H1 (cell line): ENCODE data around the gene NTPCR. TPM values are rescaled to one million over a fixed set of nuclear protein-coding genes. Genes with fewer than 3 reads are reported as not detected.

Experiments used
- CTCF ChIA-PET: fragments of 300-600 bp; sonication (Branson Sonifier 250); formaldehyde crosslinking; loops from one replicate; lab custom pipeline; 2021; ENCODE audit not compliant: partially characterized antibody; lab: Charles Lee
- POLR2A ChIA-PET: fragments of 300-600 bp; sonication (Branson Sonifier 250); formaldehyde crosslinking; loops from one replicate; lab custom pipeline; 2021; ENCODE audit warnings: inconsistent platforms; ENCODE audit not compliant: partially characterized antibody; lab: Charles Lee
- DNase-seq, 2 experiments: peaks; one replicate each; pipeline versions ENCODE4 v3.0.0 to v3.0.0-alpha.2; 2010 to 2022; ENCODE audit warnings: low spot score in 2 of 2, low read depth in 1 of 2, mixed read lengths in 1 of 2
- FAIRE-seq: peaks from 2 replicates; lab custom pipeline; 2011; peaks lifted over from hg19 to GRCh38; lab: Jason Lieb, UNC
- H2AFZ ChIP-seq: 2 replicates; pipeline ENCODE4 v1.8.1; 2012; ENCODE audit warnings: low read length, inconsistent platforms
- H2AK5ac ChIP-seq: 2 replicates; pipeline ENCODE4 v1.6.1; 2013; ENCODE audit warnings: low read depth, low read length
- H2BK120ac ChIP-seq: replicated peaks from 2 replicates; pipeline ENCODE3; 2013; ENCODE audit warnings: low read depth, low read length, inconsistent platforms
- H2BK12ac ChIP-seq: 2 replicates; pipeline ENCODE4 v1.6.1; 2013; ENCODE audit warnings: low read depth, low read length
- H2BK15ac ChIP-seq: 2 replicates; pipeline ENCODE4 v1.6.1; 2013; ENCODE audit warnings: low read length
- H2BK20ac ChIP-seq: 2 replicates; pipeline ENCODE4 v1.6.1; 2013; ENCODE audit warnings: low read length
- H2BK5ac ChIP-seq: 2 replicates; pipeline ENCODE4 v1.6.1; 2013; ENCODE audit warnings: low read depth, low read length
- H3K14ac ChIP-seq: 2 replicates; pipeline ENCODE4 v1.6.1; 2013; ENCODE audit warnings: inconsistent platforms; ENCODE audit not compliant: insufficient read length
- H3K18ac ChIP-seq: 2 replicates; pipeline ENCODE4 v1.6.1; 2013; ENCODE audit warnings: low read length; ENCODE audit errors: extremely low read depth
- H3K23ac ChIP-seq: 2 replicates; pipeline ENCODE4 v1.6.1; 2013; ENCODE audit warnings: inconsistent platforms; ENCODE audit not compliant: insufficient read length
- H3K23me2 ChIP-seq: 2 replicates; pipeline ENCODE4 v1.6.1; 2013; ENCODE audit warnings: low read depth, low read length
- H3K27ac ChIP-seq: 2 replicates; pipeline ENCODE4 v1.6.1; 2011; ENCODE audit warnings: low read depth, low read length, inconsistent platforms
- H3K27me3 ChIP-seq, 4 experiments: replicated peaks in 1 of 4; 1 replicate in 1 of 4; 2 replicates in 3 of 4; pipeline versions ENCODE4 v1.6.1 to v1.8.1; 2011 to 2013; ENCODE audit warnings: low read length in 3 of 4, mild to moderate bottlenecking in 3 of 4, inconsistent platforms in 2 of 4, mixed read lengths in 2 of 4, moderate library complexity in 1 of 4; ENCODE audit not compliant: control insufficient read depth in 3 of 4, insufficient read depth in 3 of 4; ENCODE audit errors: extremely low read depth in 1 of 4
- H3K36me3 ChIP-seq, 4 experiments: 2 replicates each; pipeline versions ENCODE4 v1.6.1 to v1.8.1; 2011 to 2013; ENCODE audit warnings: mild to moderate bottlenecking in 4 of 4, low read length in 3 of 4, moderate library complexity in 2 of 4, control low read depth in 1 of 4, inconsistent platforms in 1 of 4; ENCODE audit not compliant: insufficient read depth in 4 of 4, control insufficient read depth in 2 of 4
- H3K4ac ChIP-seq: replicated peaks from 2 replicates; pipeline ENCODE3; 2013; ENCODE audit warnings: low read length, low read depth, mixed read lengths, inconsistent platforms; ENCODE audit not compliant: insufficient read length
- H3K4me1 ChIP-seq, 4 experiments: replicated peaks in 1 of 4; 1 replicate in 1 of 4; 2 replicates in 3 of 4; pipeline versions ENCODE4 v1.6.1 to v1.8.1; 2011 to 2013; ENCODE audit warnings: low read length in 3 of 4, inconsistent platforms in 2 of 4, mixed read lengths in 1 of 4; ENCODE audit not compliant: insufficient read depth in 4 of 4, control insufficient read depth in 3 of 4
- H3K4me2 ChIP-seq, 2 experiments: 2 replicates each; pipeline versions ENCODE4 v1.6.1 to v1.8.1; 2011 to 2013; ENCODE audit warnings: low read depth in 2 of 2, low read length in 2 of 2, control low read depth in 1 of 2, inconsistent platforms in 1 of 2, mild to moderate bottlenecking in 1 of 2; ENCODE audit not compliant: insufficient read depth in 1 of 2
- H3K4me3 ChIP-seq, 4 experiments: fragments of 200-600, 300-600 bp in 1 of 4; sonication (generic), shearing (Covaris generic), sonication (Bioruptor Twin) in 1 of 4; 2 replicates each; pipeline versions ENCODE4 v1.5.1 to v1.8.1; 2011 to 2016; ENCODE audit warnings: low read length in 4 of 4, low read depth in 3 of 4, control low read depth in 2 of 4, inconsistent platforms in 2 of 4, mild to moderate bottlenecking in 2 of 4, mixed read lengths in 1 of 4, moderate library complexity in 1 of 4; ENCODE audit not compliant: insufficient read depth in 2 of 4; ENCODE audit errors: extremely low read depth in 1 of 4
- H3K56ac ChIP-seq: replicated peaks from 2 replicates; pipeline ENCODE3; 2013; ENCODE audit warnings: low read depth, mild to moderate bottlenecking, mixed read lengths, low read length, inconsistent platforms; ENCODE audit not compliant: insufficient read length
- H3K79me1 ChIP-seq: 2 replicates; pipeline ENCODE4 v1.6.1; 2013; ENCODE audit warnings: low read depth, low read length, control low read depth
- H3K79me2 ChIP-seq, 2 experiments: 2 replicates each; pipeline versions ENCODE4 v1.6.1 to v1.8.1; 2012 to 2013; ENCODE audit warnings: low read length in 2 of 2, mild to moderate bottlenecking in 2 of 2, inconsistent platforms in 1 of 2; ENCODE audit not compliant: insufficient read depth in 2 of 2, control insufficient read depth in 1 of 2
- H3K9ac ChIP-seq, 4 experiments: replicated peaks in 1 of 4; 1 replicate in 1 of 4; 2 replicates in 3 of 4; pipeline versions ENCODE4 v1.6.1 to v1.8.1; 2011 to 2013; ENCODE audit warnings: low read depth in 3 of 4, low read length in 3 of 4, control low read depth in 2 of 4, mild to moderate bottlenecking in 2 of 4, moderate library complexity in 2 of 4, inconsistent platforms in 1 of 4; ENCODE audit errors: extremely low read depth in 1 of 4
- H3K9me3 ChIP-seq, 2 experiments: 2 replicates each; pipeline versions ENCODE4 v1.6.1 to v1.8.1; 2012 to 2013; ENCODE audit warnings: mild to moderate bottlenecking in 2 of 2, moderate library complexity in 2 of 2, control low read depth in 1 of 2, inconsistent platforms in 1 of 2, low read depth in 1 of 2, low read length in 1 of 2, mixed read lengths in 1 of 2; ENCODE audit not compliant: insufficient read depth in 2 of 2
- H4K20me1 ChIP-seq, 2 experiments: replicated peaks in 1 of 2; 2 replicates each; pipeline versions ENCODE3 to v1.8.1; 2011 to 2013; ENCODE audit warnings: inconsistent platforms in 2 of 2, low read length in 2 of 2, mild to moderate bottlenecking in 1 of 2; ENCODE audit not compliant: insufficient read depth in 2 of 2, control insufficient read depth in 1 of 2
- H4K5ac ChIP-seq: 2 replicates; pipeline ENCODE4 v1.6.1; 2013; ENCODE audit warnings: low read length, low read depth, mixed read lengths, inconsistent platforms; ENCODE audit not compliant: insufficient read length
- H4K8ac ChIP-seq: 2 replicates; pipeline ENCODE4 v1.8.0; 2013; ENCODE audit warnings: mild to moderate bottlenecking, moderate library complexity, low read length, inconsistent platforms; ENCODE audit not compliant: insufficient read depth; ENCODE audit errors: extremely low read depth
- H4K91ac ChIP-seq: replicated peaks from 2 replicates; pipeline ENCODE3; 2013; ENCODE audit warnings: low read length, mixed read lengths, inconsistent platforms; ENCODE audit not compliant: insufficient read length
- EP300 ChIP-seq, 2 experiments: IDR thresholded peaks; 1 replicate in 1 of 2; 2 replicates in 1 of 2; pipeline ENCODE4 v1.6.1; 2011 to 2012; ENCODE audit warnings: low read depth in 2 of 2, low read length in 2 of 2, mild to moderate bottlenecking in 2 of 2, borderline replicate concordance in 1 of 2, inconsistent platforms in 1 of 2, moderate library complexity in 1 of 2
- WGBS, 2 experiments: shearing (Covaris generic) in 1 of 2; methylation state at CpG; one replicate each; pipeline versions ENCODE4 v1.1.6 to v1.1.7; 2013 to 2015; ENCODE audit warnings: low lambda C conversion rate in 2 of 2, mixed read lengths in 2 of 2, inconsistent platforms in 1 of 2, low coverage in 1 of 2, missing lambda C conversion rate in 1 of 2; ENCODE audit not compliant: insufficient replicate concordance in 2 of 2, insufficient coverage in 1 of 2, insufficient read length in 1 of 2; ENCODE audit errors: extremely low coverage in 1 of 2, missing lambda C conversion rate in 1 of 2; 5-methylcytosine and 5-hydroxymethylcytosine counted together
- polyA plus RNA-seq, 7 experiments: library from polyadenylated mRNA; depleted of rRNA in 3 of 7; stranded (reverse) in 5 of 7; unstranded in 2 of 7; fragments of >200 nt in 5 of 7; fragments of 200-250 nt in 2 of 7; gene quantifications; 1 replicate in 5 of 7; 2 replicates in 1 of 7; 4 replicates in 1 of 7; pipeline versions ENCODE4 v1.2.1 to v1.2.3, GENCODE V29; 2011 to 2013; ENCODE audit warnings: missing spikeins in 2 of 7, mixed read lengths in 2 of 7
- total RNA-seq: library from RNA; stranded (reverse); fragmentation: NEBNext Ultra II Directional; extraction: Animal tissue kit (Norgen Biotek cat#: 25700); gene quantifications from 2 replicates; pipeline ENCODE4 v1.2.1, GENCODE V29; 2021

Gene NTPCR
- total and polyA plus RNA-seq, 2 of the 8 experiments (the other 6 are each of a cell fraction or from before 2014, with no cell fraction given): 22.6 to 73.1 TPM

DNA sequence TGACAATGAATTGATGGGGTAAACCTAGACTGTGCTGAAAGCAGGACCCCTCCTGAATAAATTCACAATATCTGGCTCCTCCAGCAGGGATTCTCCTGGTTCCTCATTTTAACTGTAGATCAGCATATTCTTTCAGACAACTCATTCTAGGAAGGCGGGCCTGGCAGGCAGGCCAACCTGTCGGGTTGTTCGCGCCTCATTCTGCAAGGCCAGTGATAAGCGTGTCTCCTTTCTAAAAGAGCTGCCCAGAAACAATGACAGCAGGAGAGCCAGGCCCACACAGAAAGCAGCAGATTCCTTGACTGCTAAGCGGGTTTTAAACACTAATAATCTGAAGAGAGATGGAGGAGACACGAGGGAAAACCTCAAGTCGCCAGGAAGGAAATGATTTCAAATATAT lies 70.0 kb downstream of the NTPCR start:
- Histone ChIP-seq H2BK12ac (no peak overlapping the region), H3K14ac (no peak overlapping the region), H3K4me1 (no peaks in the 10 kb centered on the region), H3K56ac (no peak overlapping the region), H3K23me2 (no peaks in the 10 kb centered on the region), H3K36me3 (peaks cover 0 to 4% (median 0%) of the 10 kb centered on the region in 4 experiments; a peak in 4 of 8 replicates), H2BK20ac (no peak overlapping the region), H2AFZ (no peak overlapping the region), H3K27me3 (no peaks in the 10 kb centered on the region), H2BK5ac (no peak overlapping the region), H3K9me3 (no peaks in the 10 kb centered on the region), H4K8ac (no peak overlapping the region), H2AK5ac (no peak overlapping the region), H2BK120ac (no peak overlapping the region), H4K91ac (no peak overlapping the region), H3K4me2 (no peak overlapping the region), H3K4me3 (no peak overlapping the region), H2BK15ac (no peak overlapping the region), H3K9ac (no peak overlapping the region), H3K23ac (no peak overlapping the region), H4K5ac (no peak overlapping the region), H3K79me1 (no peaks in the 10 kb centered on the region; the same call in 1 of the 2 replicates), H3K18ac (no peak overlapping the region), H3K79me2 (no peaks in the 10 kb centered on the region), H3K27ac (no peak overlapping the region), H4K20me1 (no peaks in the 10 kb centered on the region), H3K4ac (no peak overlapping the region)
- ChIA-PET CTCF (no interaction called here), POLR2A (no interaction called here)
- no peak for DNase-seq
- WGBS, 2 experiments: 83% methylated on average over 8 of the region's 8 CpGs; no CpG with 5 or more reads in 1 of the 2 experiments
- FAIRE-seq: no peak
- no peak for TF ChIP-seq EP300 (IDR thresholded peaks at IDR 0.05; ENCODE audit: borderline replicate concordance in 1 of 2, low read depth in 2 of 2, low read length in 2 of 2)
